ENCODE measurements around the gene PCDH20.
"Not testable (repeated sequence)": the region's sequence is repeated elsewhere in the genome, so short reads cannot be mapped to it uniquely, and the experiment has no call there.

PCDH20 gene

GRCh38 chr13:61383111-61383510 lies 32.5 kb downstream of the PCDH20 start:
- ATAC-seq (ENCODE audit: insufficient read depth, low read depth) (no peak), DNase-seq (no peak)
- TF ChIP-seq EZH2 (IDR thresholded peaks at IDR 0.05; ENCODE audit: borderline replicate concordance, low read depth, low read length, severe bottlenecking) (no peak), CTCF (IDR thresholded peaks at IDR 0.05; ENCODE audit: borderline replicate concordance, extremely low read depth, low read length, poor library complexity, severe bottlenecking) (no peak)
- H3K79me2 ChIP-seq (ENCODE audit: insufficient read depth, low read length), result no peaks in the 10 kb centered on the region
- H3K9ac ChIP-seq (ENCODE audit: low read depth, low read length), result no peak overlapping the region
- no peak overlapping the region for H3K4me3 ChIP-seq (ENCODE audit: low read depth in 1 of 2, low read length in 2 of 2)
- H3K27ac ChIP-seq (ENCODE audit: low read length), result no peak overlapping the region
- no peaks in the 10 kb centered on the region for H3K9me3 ChIP-seq (ENCODE audit: insufficient read depth, low read length, severe bottlenecking)
- H3K4me1 ChIP-seq (ENCODE audit: insufficient read depth, low read length), result no peaks in the 10 kb centered on the region
- no peaks in the 10 kb centered on the region for H4K20me1 ChIP-seq (ENCODE audit: insufficient read depth, low read length)
- H2AFZ ChIP-seq (ENCODE audit: low read depth, low read length), result no peak overlapping the region
- H3K36me3 ChIP-seq (ENCODE audit: insufficient read depth, low read length), result no peaks in the 10 kb centered on the region
- H3K27me3 ChIP-seq (ENCODE audit: insufficient read depth, low read length, poor library complexity), result no peaks in the 10 kb centered on the region
- H3K4me2 ChIP-seq (ENCODE audit: insufficient read depth, low read length), result no peak overlapping the region

GRCh38 chr13:61370520-61370919 lies 45.1 kb downstream of the PCDH20 start:
- Histone ChIP-seq H3K27ac (ENCODE audit: low read length) (no peak overlapping the region), H3K79me2 (ENCODE audit: insufficient read depth, low read length) (no peaks in the 10 kb centered on the region), H3K4me3 (ENCODE audit: low read depth in 1 of 2, low read length in 2 of 2) (no peak overlapping the region), H3K9me3 (ENCODE audit: insufficient read depth, low read length, severe bottlenecking) (no peaks in the 10 kb centered on the region), H3K4me1 (ENCODE audit: insufficient read depth, low read length) (no peaks in the 10 kb centered on the region), H3K4me2 (ENCODE audit: insufficient read depth, low read length) (no peak overlapping the region), H3K36me3 (ENCODE audit: insufficient read depth, low read length) (no peaks in the 10 kb centered on the region), H3K27me3 (ENCODE audit: insufficient read depth, low read length, poor library complexity) (no peaks in the 10 kb centered on the region), H3K9ac (ENCODE audit: low read depth, low read length) (no peak overlapping the region), H4K20me1 (ENCODE audit: insufficient read depth, low read length) (no peaks in the 10 kb centered on the region), H2AFZ (ENCODE audit: low read depth, low read length) (no peak overlapping the region)
- TF ChIP-seq CTCF (IDR thresholded peaks at IDR 0.05; ENCODE audit: borderline replicate concordance, extremely low read depth, low read length, poor library complexity, severe bottlenecking) (no peak), EZH2 (IDR thresholded peaks at IDR 0.05; ENCODE audit: borderline replicate concordance, low read depth, low read length, severe bottlenecking) (no peak)
- ATAC-seq (ENCODE audit: insufficient read depth, low read depth) (no peak), DNase-seq (no peak)

- DNase-seq; H3K9me3 ChIP-seq (ENCODE audit: insufficient read depth, low read length, severe bottlenecking); H3K4me3 ChIP-seq (ENCODE audit: low read depth in 1 of 2, low read length in 2 of 2); H3K27ac ChIP-seq (ENCODE audit: low read length); H3K4me1 ChIP-seq (ENCODE audit: insufficient read depth, low read length); H3K27me3 ChIP-seq (ENCODE audit: insufficient read depth, low read length, poor library complexity); H3K4me2 ChIP-seq (ENCODE audit: insufficient read depth, low read length); H4K20me1 ChIP-seq (ENCODE audit: insufficient read depth, low read length); H2AFZ ChIP-seq (ENCODE audit: low read depth, low read length); H3K79me2 ChIP-seq (ENCODE audit: insufficient read depth, low read length); ATAC-seq (ENCODE audit: insufficient read depth, low read depth); H3K9ac ChIP-seq (ENCODE audit: low read depth, low read length); H3K36me3 ChIP-seq (ENCODE audit: insufficient read depth, low read length): not testable (repeated sequence)
Measured at GRCh38 chr13:61364690-61365089, 51.0 kb downstream of the PCDH20 start.

- DNase-seq, result no peak
- Histone ChIP-seq H3K4me2 (ENCODE audit: insufficient read depth, low read length) (no peak overlapping the region), H3K9me3 (ENCODE audit: insufficient read depth, low read length, severe bottlenecking) (no peaks in the 10 kb centered on the region), H2AFZ (ENCODE audit: low read depth, low read length) (no peak overlapping the region), H3K27me3 (ENCODE audit: insufficient read depth, low read length, poor library complexity) (no peaks in the 10 kb centered on the region), H3K36me3 (ENCODE audit: insufficient read depth, low read length) (no peaks in the 10 kb centered on the region), H4K20me1 (ENCODE audit: insufficient read depth, low read length) (no peaks in the 10 kb centered on the region), H3K27ac (ENCODE audit: low read length) (no peak overlapping the region), H3K4me1 (ENCODE audit: insufficient read depth, low read length) (no peaks in the 10 kb centered on the region), H3K79me2 (ENCODE audit: insufficient read depth, low read length) (no peaks in the 10 kb centered on the region), H3K4me3 (ENCODE audit: low read depth in 1 of 2, low read length in 2 of 2) (no peak overlapping the region), H3K9ac (ENCODE audit: low read depth, low read length) (no peak overlapping the region)
- ATAC-seq (ENCODE audit: insufficient read depth, low read depth), result no peak
- TF ChIP-seq CTCF (IDR thresholded peaks at IDR 0.05; ENCODE audit: borderline replicate concordance, extremely low read depth, low read length, poor library complexity, severe bottlenecking), result no peak
Measured at GRCh38 chr13:61362522-61362921, 53.1 kb downstream of the PCDH20 start.

All from DND-41 (cell line).